HG02970 (cell line): ENCODE measurements around the gene OSER1.
"Not testable (repeated sequence)": the region's sequence is repeated elsewhere in the genome, so short reads cannot be mapped to it uniquely, and the experiment has no call there.

ENCODE experiments used
- ATAC-seq: cut with Tn5 transposase; IDR thresholded peaks from one replicate; pipeline ENCODE4 v1.9.1; 2021; ENCODE audit warnings: mild to moderate bottlenecking, moderate library complexity, moderate number of reproducible peaks; ENCODE audit not compliant: unreplicated experiment, low FRiP score

OSER1 gene

DNA sequence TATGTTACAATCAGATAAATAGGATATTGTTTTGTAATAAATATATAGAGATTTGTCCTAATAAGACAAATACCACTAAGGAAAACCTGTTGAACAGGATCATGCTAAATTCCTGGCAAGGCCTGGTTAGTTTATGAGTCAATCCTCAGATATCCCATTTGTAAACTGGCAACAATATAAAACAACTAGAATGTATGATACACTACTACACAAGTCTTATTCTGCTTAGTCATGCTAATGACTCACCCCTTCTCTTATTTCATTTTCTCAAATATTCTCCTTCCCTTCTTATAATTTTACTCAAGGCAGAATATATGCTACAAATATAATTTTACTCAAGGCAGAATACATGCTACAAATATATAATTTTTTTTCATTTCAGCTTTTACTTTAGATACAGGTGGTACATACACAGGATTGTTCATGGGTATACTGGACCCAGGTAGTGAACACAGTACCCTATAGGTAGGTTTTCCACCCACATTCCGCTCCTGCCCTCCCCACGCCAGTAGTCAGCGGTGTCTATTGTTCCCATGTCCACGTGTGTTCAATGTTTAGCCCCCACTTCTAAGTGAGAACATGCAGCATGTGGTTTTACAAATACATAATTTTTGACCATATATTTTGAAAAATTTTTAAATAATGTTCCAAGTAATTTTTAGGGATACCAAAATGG lies 6.3 kb downstream of the OSER1 start:
- ATAC-seq: no peak

DNA sequence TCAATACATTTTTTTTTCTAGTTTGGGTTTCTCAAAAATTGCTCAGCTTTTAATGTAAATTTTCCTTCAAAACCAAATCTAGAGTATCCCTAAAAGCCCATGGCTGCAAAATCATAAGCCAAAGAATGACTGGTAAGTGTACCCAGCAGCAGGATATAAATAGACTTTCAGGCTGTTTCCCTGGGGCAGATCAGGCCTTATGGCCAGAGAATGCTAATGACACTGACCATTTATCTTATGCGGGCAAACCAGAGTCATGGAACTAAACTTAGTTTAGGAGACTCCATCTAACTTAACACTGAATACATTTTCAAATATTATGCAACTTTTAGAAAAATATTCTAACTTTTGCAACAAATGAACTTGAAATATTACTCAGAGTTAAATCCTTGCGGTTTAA lies 7.4 kb downstream of the OSER1 start:
- ATAC-seq: no peak

DNA sequence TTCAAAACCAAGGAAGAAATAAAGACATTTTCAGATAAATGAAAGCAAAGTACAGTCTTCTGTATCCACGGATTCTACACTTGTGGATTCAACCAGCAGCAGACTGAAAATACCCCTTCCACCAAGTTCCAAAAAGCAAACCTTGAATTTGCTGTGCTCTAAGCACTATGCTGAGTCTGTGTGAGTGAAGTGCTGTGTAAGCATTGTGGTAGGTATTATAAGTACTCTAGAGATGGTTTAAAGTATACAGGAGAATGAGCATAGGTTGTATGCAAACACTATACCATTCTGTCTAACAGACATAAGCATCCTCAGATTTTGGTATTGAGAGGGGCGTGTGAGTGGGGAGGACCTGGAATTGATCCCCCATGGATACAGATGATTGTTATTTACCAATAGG lies 9.6 kb downstream of the OSER1 start:
- ATAC-seq: no peak

DNA sequence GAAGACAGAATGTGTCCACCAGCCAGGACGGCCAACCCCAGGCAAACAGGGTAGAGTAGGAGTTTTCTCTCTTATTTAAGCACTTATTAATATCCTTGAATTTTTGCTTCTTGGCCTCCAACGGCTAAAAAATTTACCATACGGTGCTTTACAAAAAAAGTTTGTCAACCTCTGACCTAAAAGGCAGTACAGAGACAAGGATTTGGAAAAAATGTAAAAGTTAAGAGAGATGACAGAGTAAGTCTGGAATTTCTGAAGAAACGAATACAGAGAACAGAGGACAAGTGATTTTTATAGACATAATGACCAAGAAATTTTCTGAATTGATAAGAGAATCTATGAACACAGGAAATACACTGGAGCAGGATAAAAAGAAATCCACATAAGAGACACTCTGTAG lies 10.2 kb downstream of the OSER1 start:
- no peak for ATAC-seq

DNA sequence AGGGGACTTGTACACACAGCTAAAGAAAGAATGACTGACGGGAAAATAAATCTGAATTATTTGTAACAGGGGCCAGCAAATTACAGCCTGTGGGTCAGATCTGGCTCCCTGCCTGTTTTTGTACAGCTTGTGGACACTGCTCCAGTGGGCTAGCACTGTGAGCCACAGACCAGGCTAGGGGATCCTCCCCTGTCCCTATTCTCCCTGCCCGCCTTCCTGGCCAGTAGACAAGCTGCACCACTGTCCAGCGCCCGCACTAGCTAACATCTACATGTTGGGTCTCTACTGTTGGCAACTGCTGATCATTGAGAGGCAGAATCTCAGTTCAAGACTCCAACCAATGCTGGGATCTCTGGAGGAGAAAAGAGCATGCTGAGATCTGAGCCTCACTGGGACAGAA lies 10.7 kb downstream of the OSER1 start:
- no peak for ATAC-seq

DNA sequence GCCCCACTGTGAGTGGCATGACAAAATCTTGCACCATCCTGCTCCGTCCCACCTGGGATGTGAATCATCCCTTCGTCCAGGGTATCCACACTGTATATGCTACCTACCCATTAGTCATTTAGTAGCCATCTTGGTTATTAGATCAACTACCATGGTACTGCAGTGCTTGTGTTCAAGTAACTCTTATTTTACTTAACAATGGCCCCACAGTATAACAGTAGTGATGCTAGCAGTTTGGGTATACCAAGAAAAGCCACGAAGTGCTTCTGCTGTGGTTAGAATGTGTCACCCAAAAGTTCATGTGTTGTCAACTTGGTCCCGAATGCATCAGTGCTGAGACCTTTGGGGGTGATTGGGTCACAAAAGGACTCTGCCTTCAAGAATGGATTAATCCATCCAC lies 11.7 kb downstream of the OSER1 start:
- ATAC-seq: no peak

DNA sequence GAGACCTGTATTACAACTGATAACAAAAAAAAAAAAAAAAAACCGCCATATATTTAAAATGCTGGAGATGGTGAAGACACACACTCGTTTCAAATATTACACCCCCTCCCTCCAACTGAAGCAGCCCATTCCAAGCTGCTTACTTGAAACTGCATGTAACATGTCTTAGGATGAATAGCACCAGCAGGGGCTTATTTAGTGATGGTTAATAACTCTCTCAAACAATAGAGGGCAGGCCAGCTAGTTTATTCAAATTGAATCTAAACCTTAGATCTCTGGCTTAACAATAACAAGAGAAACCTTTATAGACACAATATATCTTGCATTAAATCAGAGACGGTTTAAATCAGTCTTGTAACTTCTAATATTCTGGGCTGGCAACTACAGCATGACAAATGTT lies 14.3 kb downstream of the OSER1 start:
- ATAC-seq: no peak

DNA sequence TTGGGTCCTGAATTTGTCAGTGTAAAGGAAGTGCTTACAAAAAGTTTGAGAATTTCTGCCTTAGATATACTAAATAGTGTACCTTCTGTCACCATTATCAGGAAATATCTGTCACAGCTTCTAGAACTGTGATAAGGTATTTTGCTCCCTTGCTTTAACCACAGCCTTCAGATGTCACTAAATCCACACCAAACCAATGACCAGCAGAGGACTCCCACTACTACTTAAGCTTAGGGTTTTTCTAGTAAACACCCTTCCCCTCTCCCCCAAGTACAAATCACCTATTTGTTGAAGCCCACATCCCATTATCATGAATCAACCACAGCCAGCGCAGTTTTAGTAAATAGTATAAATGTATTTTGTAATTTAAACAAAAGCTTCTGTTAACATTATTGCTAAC lies 15.0 kb downstream of the OSER1 start:
- no peak for ATAC-seq

DNA sequence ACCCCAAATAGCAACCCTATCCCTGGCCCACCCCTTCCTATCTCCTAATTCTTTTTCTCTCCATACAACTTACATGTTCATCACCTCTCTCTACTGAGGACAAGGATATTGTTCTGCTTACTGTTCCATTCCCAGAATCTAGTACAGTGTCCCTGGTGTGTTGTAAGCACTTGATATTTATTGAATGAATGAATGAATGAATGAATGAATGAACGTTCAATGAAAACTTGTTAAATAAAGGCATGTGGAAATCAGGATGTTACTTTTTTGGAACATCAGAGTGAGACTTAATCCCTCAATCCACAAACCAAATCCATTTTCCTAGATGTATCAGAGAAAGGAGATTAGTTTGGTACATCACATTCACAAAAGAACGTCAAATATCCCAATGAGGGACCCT lies 16.8 kb downstream of the OSER1 start:
- no peak for ATAC-seq

DNA sequence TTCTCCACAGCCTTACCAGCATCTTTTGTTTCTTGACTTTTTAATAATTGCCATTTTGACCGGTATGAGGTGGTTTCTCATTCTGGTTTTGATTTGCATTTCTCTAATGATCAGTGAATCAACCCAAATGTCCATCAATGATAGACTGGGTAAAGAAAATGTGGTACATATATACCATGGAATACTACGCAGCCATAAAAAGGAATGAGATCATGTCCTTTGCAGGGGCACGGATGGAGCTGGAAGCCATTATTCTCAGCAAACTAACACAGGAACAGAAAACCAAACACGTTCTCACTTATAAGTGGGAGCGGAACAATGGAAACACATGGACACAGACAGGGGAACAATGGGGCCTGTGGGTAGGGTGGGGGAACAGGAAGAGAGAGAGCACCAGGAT lies 18.9 kb downstream of the OSER1 start:
- ATAC-seq: not testable (repeated sequence)

DNA sequence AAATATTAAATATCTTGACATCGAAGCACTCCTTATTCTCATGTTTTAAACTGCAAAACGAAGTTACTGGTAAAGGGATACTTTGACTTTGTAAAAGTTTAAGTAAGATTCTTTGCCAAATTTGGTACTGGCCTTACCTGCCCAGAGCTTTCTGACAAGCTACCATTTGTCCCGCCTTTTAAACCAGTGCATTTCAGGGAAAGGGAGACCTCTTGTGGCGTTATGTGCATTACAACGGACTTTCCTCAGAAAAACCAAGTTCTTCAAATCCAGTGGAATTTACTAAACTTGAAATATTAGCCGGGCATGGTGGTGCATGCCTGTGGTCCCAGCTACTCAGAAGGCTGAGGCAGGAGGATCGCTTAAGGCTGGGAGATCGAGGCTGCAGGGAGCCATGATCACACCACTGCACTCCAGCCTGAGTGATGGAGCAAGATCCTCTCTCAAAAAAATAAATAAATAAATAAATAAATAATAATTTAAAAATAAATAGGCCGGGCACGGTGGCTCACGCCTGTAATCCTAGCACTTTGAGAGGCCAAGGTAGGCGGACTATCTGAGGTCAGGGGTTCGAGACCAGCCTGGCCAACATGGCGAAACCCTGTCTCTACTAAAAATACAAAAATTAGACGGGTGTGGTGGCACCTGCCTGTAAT lies 20.2 kb downstream of the OSER1 start:
- ATAC-seq: not testable (repeated sequence)

DNA sequence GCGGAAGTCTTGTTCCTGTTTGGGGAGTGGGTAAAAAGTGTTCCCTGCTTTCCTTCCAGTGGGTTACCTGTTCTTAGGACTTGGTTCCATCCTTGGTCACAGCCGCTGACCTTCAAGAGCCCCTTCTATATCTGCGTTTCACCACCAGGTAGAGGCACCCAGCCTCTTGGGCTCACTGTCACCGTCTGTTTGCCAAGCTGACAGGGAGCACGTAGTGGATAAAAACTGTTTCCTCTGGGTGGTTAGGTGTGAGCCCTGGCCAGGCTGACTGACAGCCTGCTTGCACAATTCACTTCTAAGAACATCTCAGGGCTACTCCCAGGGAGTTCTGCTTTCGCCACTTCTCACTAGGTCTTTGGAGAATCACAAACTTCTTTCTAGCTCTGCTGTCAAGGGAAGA lies 21.8 kb downstream of the OSER1 start:
- no peak for ATAC-seq

DNA sequence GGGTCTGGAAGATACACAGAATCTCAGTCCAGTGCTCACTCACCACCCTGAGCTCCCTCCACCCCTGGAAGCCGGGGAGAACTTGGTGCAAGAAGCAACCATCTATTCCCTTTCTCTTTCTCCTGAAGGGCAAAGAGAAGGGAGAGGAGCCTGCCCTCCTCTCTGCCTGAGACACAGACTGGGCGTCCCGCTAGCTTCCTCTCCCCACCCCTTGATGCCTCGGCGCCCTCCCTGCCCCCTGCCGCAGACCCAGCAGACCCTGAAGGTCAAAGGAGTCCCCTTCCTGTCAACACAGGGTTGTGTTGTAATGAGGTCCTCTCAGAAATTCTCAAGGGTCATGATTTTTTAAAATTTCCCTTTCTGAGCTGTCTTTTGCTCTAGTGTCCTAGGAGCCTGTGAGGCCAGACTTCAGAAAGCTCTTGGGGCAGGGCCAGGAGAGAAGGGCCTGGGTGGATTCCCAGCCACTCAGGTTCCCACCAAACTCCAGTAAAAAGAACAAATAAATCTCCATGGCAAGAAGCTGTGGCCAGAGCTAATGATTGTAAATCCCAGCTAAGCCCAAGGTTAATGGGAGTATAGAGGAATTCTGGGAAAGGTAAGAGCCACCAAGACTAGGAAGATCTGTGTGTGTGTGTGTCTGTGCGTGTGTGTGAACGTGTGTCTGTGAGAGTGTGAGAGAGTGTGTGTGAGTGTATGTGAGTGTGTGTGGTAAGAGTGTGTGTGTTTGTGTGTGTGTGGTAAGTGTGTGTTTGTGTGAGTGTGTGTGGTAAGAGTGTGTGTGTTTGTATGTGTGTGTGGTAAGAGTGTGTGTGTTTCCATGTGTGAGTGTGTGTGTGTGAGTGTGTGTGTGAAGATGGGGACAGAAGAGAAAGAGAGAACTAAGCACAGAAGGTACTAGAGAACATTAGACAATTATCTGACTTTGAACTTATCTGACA lies 22.5 kb downstream of the OSER1 start:
- no peak for ATAC-seq

DNA sequence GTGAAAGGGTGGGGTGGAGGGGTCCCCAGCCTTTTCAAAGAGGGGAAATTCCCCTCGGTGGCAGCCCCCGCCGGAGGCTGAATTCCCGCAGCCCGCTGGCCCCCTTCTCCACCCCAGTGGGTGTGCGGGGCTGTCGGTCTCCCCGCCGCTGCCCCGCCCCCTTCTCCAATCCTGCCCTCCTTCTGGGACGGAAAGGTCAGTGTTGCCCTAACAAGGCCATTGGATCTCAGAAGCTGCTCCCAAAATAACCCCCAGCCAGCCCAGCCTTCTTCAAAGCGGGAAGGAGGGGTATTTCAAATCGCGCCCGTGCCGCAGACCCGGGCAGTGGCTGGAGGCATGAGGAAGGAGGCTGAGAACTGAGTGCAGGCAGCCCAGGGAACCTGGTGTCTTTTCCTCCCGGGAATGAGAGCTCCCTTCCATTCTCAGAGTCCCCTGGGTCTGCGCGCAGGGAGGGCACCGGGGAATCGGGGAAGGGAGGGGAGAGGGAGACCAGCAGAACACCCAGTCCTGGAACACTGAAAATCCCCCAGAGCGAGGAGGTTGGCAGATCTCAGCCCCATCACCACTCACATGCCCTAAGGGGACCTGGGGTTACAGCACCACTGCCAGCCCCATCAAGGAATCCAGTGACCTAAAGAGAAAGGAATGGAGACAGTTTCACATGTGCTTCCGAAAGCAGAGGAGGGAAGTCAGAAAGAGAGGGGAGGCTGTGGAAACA lies 23.4 kb downstream of the OSER1 start, which contains the start of gene JPH2:
Gene JPH2, minus strand, starts transcription at position 135 of the 718 bp plus-strand sequence. CDS start 483 bp downstream, outside the sequence.
- no peak for ATAC-seq

DNA sequence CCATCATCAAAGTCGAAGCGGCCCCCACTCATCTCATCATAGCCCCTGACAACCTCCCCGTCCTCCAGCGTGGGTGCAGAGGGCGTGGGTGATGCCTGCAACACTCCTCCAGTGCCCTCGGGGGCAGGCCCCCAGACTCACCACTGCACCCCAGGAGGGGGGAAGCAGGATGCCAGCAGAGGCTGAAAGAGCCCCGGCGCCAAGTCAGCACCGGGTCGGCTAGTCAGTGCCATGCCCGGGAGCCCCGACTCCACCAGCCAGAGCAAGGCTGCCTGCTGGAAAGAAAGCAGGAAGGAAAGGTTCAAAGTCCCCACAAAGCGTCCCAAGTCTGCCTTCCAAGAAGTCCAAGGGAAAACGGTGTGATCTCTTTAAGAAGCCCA lies 23.9 kb downstream of the OSER1 start:
- ATAC-seq: no peak

DNA sequence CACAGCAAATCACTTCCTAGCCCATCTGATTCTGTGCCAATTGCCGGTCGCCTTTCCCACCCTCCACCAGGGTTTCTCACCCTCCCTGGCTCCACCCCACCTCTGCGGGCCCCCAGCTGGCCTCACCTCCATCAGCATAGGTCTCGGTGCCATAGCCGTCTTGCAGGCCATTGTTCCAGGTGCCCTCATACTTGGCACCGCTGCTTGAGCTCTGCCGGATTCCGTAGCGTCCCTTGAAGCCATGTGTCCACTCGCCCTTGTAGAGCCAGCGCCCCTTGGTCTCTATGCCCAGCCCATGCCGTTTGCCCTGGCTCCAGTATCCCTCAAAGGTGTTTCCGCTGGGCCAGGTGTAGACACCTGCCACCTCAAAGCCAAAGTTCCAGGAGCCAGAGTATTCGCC lies 24.4 kb downstream of the OSER1 start:
- ATAC-seq: no peak

DNA sequence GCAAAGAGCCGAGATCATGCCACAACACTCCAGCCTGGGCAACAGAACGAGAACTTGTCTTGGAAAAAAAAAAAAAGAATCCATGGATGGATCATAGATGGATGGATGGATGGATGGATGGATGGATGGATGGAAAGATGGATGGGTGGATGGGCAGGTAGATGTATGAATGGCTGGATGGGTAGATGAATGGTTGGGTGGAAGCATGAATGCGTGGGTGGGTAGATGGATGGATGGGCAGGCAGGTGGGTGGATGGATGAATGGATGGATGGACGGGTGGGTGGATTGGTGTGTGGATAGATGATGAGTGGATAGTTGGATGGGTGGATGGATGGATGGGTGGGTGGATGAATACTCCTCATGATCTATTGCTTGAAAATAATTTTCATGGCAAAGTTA lies 25.0 kb downstream of the OSER1 start:
- no peak for ATAC-seq

DNA sequence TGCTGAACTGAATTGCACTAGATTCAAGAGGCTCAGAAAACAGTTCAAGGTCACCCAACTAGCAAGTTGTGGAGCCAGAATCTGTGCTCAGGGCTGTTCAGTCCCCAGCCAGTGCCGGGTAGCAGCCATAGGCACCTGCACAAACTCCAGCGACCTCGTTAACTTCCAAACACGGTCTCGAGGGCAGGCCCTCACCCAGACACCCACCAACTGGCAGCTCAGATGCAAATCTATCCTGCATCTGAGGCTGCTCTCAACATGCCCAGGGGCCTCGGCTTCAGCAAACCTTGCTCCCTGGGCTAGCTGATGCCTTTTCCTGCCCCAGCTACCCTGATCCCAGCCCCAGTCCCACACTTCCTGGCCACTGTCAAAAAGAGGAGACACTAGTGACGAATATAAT lies 27.3 kb downstream of the OSER1 start:
- no peak for ATAC-seq

DNA sequence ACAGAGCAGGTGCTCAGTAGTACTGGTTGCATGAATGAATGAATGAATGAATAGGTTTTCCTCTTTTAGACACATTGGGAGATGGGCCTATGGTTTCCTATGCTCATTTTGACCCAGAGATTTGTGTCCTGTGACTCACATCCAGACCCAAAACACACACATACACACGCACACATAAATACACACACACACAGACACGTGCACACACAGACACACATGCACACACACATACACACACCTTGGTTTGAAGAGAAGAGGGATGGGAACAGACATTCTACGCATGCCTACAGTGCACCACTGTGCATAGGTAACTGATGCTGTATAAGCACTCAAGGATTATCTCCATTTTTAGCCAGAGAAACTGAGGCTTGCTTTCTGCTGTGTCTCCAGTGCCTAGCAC lies 27.7 kb downstream of the OSER1 start:
- no peak for ATAC-seq

DNA sequence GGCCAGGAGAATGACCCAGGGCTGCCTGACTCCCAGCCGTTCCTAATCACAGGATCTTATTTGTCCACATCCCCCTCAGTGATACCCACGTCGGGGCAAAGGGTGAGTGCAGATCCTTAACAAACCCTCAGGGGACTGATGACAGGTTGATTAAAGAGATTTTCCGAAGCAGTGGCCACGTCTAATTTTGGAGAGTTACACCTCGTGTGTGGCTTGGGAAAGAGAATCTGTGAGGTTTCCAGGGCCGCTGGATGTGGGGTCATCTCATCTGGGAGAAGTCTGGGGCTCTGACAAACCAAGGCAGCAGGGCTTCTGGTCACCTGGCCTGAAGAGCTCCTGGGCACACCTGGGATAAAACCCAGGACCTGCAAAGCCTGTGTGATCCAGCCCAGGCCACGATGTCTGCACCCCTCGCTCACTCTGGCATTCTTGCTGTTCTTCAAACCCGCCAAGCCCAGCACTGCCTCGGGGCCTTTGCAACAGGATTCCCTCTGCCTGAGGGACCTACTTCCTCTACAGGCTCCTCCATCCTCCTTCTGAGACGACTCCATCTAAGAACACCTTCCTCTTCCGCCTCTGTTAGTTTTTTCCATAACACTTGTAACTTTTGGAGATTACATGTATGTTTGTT lies 28.3 kb downstream of the OSER1 start:
- no peak for ATAC-seq
